ENCODE results near the gene ALDH16A1. TPM values are rescaled to one million over a fixed set of nuclear protein-coding genes. Genes with fewer than 3 reads are reported as not detected.
A peak's percentile ranks its signal among the peaks of the same experiment; 100 is the strongest.

The ALDH16A1 gene
- total RNA-seq, 1 donor = 26.4 TPM

- H3K4me1 ChIP-seq (ENCODE audit: insufficient read depth, low read length) = peaks cover 20% of the 10 kb centered on the region
- DNase-seq (ENCODE audit: insufficient read length, low spot score, missing footprints) = peak; percentile 61
Observed at GRCh38 chr19:49492573-49493405, 39.8 kb downstream of the ALDH16A1 start.

GRCh38 chr19:49496574-49497008 is 43.6 kb downstream of the ALDH16A1 start:
- no peak for TF ChIP-seq CTCF (IDR thresholded peaks at IDR 0.05; ENCODE audit: extremely low read depth, low read depth, low read length)
- Histone ChIP-seq H4K20me1 (ENCODE audit: insufficient read depth, low read length) (peaks cover 38% of the 10 kb centered on the region), H3K9me3 (ENCODE audit: low read depth, low read length) (no peaks in the 10 kb centered on the region), H2AFZ (ENCODE audit: low read length) (peak overlapping the region; percentile 59), H3K36me3 (ENCODE audit: insufficient read depth, low read length) (peaks cover 41% of the 10 kb centered on the region), H3K27me3 (ENCODE audit: insufficient read depth, low read length) (no peaks in the 10 kb centered on the region), H3K4me1 (ENCODE audit: insufficient read depth, low read length) (peaks cover 21% of the 10 kb centered on the region), H3K27ac (ENCODE audit: low read depth, low read length) (peak overlapping the region; percentile 96), H3K4me3 (ENCODE audit: insufficient read depth, low read length) (peak overlapping the region; percentile 97), H3K4me2 (ENCODE audit: insufficient read depth, low read length) (peak overlapping the region; percentile 89), H3K79me2 (ENCODE audit: insufficient read depth, low read length) (peaks cover 31% of the 10 kb centered on the region)
- no peak for DNase-seq (ENCODE audit: insufficient read length, low spot score, missing footprints)

More at GRCh38 chr19:49492573-49493405, 39.8 kb downstream of the ALDH16A1 start:
- TF ChIP-seq CTCF (IDR thresholded peaks at IDR 0.05; ENCODE audit: extremely low read depth, low read depth, low read length) = no peak
- no peak overlapping the region for H3K27ac ChIP-seq (ENCODE audit: low read depth, low read length)
- peaks cover 50% of the 10 kb centered on the region for H3K79me2 ChIP-seq (ENCODE audit: insufficient read depth, low read length)
- H3K36me3 ChIP-seq (ENCODE audit: insufficient read depth, low read length) = peaks cover 53% of the 10 kb centered on the region
- H3K27me3 ChIP-seq (ENCODE audit: insufficient read depth, low read length) = no peaks in the 10 kb centered on the region
- H2AFZ ChIP-seq (ENCODE audit: low read length) = no peak overlapping the region
- no peaks in the 10 kb centered on the region for H3K9me3 ChIP-seq (ENCODE audit: low read depth, low read length)
- H4K20me1 ChIP-seq (ENCODE audit: insufficient read depth, low read length) = peaks cover 47% of the 10 kb centered on the region
- H3K4me3 ChIP-seq (ENCODE audit: insufficient read depth, low read length) = no peak overlapping the region
- no peak overlapping the region for H3K4me2 ChIP-seq (ENCODE audit: insufficient read depth, low read length)

GRCh38 chr19:49497047-49497788 is 44.2 kb downstream of the ALDH16A1 start:
- Histone ChIP-seq H3K27ac (ENCODE audit: low read depth, low read length) (peak overlapping the region; percentile 96), H3K4me1 (ENCODE audit: insufficient read depth, low read length) (peaks cover 21% of the 10 kb centered on the region), H3K4me2 (ENCODE audit: insufficient read depth, low read length) (peak overlapping the region; percentile 89), H3K79me2 (ENCODE audit: insufficient read depth, low read length) (peaks cover 31% of the 10 kb centered on the region), H3K36me3 (ENCODE audit: insufficient read depth, low read length) (peaks cover 35% of the 10 kb centered on the region), H2AFZ (ENCODE audit: low read length) (no peak overlapping the region), H4K20me1 (ENCODE audit: insufficient read depth, low read length) (peaks cover 35% of the 10 kb centered on the region), H3K27me3 (ENCODE audit: insufficient read depth, low read length) (no peaks in the 10 kb centered on the region), H3K4me3 (ENCODE audit: insufficient read depth, low read length) (peak overlapping the region; percentile 97), H3K9me3 (ENCODE audit: low read depth, low read length) (no peaks in the 10 kb centered on the region)
- no peak for TF ChIP-seq CTCF (IDR thresholded peaks at IDR 0.05; ENCODE audit: extremely low read depth, low read depth, low read length)
- DNase-seq (ENCODE audit: insufficient read length, low spot score, missing footprints) = peak; percentile 94

- Histone ChIP-seq H3K27ac (ENCODE audit: low read depth, low read length) (no peak overlapping the region), H3K4me1 (ENCODE audit: insufficient read depth, low read length) (peaks cover 21% of the 10 kb centered on the region), H2AFZ (ENCODE audit: low read length) (no peak overlapping the region), H3K4me3 (ENCODE audit: insufficient read depth, low read length) (peak overlapping the region; percentile 97), H4K20me1 (ENCODE audit: insufficient read depth, low read length) (peaks cover 30% of the 10 kb centered on the region), H3K79me2 (ENCODE audit: insufficient read depth, low read length) (peaks cover 31% of the 10 kb centered on the region), H3K9me3 (ENCODE audit: low read depth, low read length) (no peaks in the 10 kb centered on the region), H3K4me2 (ENCODE audit: insufficient read depth, low read length) (peak overlapping the region; percentile 89), H3K27me3 (ENCODE audit: insufficient read depth, low read length) (no peaks in the 10 kb centered on the region), H3K36me3 (ENCODE audit: insufficient read depth, low read length) (peaks cover 30% of the 10 kb centered on the region)
- no peak for TF ChIP-seq CTCF (IDR thresholded peaks at IDR 0.05; ENCODE audit: extremely low read depth, low read depth, low read length)
- DNase-seq (ENCODE audit: insufficient read length, low spot score, missing footprints) = no peak
Observed at GRCh38 chr19:49497789-49498103, 44.7 kb downstream of the ALDH16A1 start.

All from osteoblast (primary cell).